HG03432 (cell line): ENCODE results near the gene FDX2.
A peak's percentile ranks its signal among the peaks of the same experiment; 100 is the strongest.

ENCODE experiments used
- ATAC-seq: cut with Tn5 transposase; IDR thresholded peaks from one replicate; pipeline ENCODE4 v1.9.1; 2021; ENCODE audit warnings: mild to moderate bottlenecking, moderate library complexity; ENCODE audit not compliant: unreplicated experiment

The FDX2 gene

GRCh38 chr19:10305139-10305806, 10.5 kb downstream of the FDX2 start:
- ATAC-seq = no peak

GRCh38 chr19:10299545-10300458, 16.0 kb downstream of the FDX2 start:
- no peak for ATAC-seq

- no peak for ATAC-seq
Measured at GRCh38 chr19:10295847-10296591, 19.8 kb downstream of the FDX2 start.

- ATAC-seq = peak; percentile 45
Measured at GRCh38 chr19:10295305-10295846, 20.4 kb downstream of the FDX2 start.

GRCh38 chr19:10294368-10294697, 21.5 kb downstream of the FDX2 start:
- ATAC-seq = no peak

GRCh38 chr19:10293637-10294367, 22.0 kb downstream of the FDX2 start:
- no peak for ATAC-seq

GRCh38 chr19:10292789-10293636, 22.8 kb downstream of the FDX2 start:
- ATAC-seq = no peak

- peak; percentile 39 for ATAC-seq
Measured at GRCh38 chr19:10292206-10292788, 23.5 kb downstream of the FDX2 start.

- ATAC-seq = no peak
Measured at GRCh38 chr19:10291554-10292205, 24.1 kb downstream of the FDX2 start.

GRCh38 chr19:10290876-10291553, 24.8 kb downstream of the FDX2 start:
- no peak for ATAC-seq

- ATAC-seq = no peak
Measured at GRCh38 chr19:10290357-10290875, 25.4 kb downstream of the FDX2 start.

GRCh38 chr19:10289836-10290356, 25.9 kb downstream of the FDX2 start, which contains the start of gene ICAM5:
TSS of gene ICAM5 (plus strand) at chr19:10289952. CDS start at chr19:10290044, 92 bp downstream.
- ATAC-seq = no peak

GRCh38 chr19:10289167-10289835, 26.5 kb downstream of the FDX2 start:
- no peak for ATAC-seq

GRCh38 chr19:10288662-10289166, 27.1 kb downstream of the FDX2 start:
- no peak for ATAC-seq

- ATAC-seq = peak; percentile 32
Measured at GRCh38 chr19:10286803-10287737, 28.7 kb downstream of the FDX2 start, which contains the start of gene ICAM4. TSS of gene ICAM4 (plus strand) at chr19:10286955. CDS start at chr19:10287013, 58 bp downstream.

GRCh38 chr19:10285393-10285792, 30.4 kb downstream of the FDX2 start:
- no peak for ATAC-seq
